Activated T-cell treated with anti-CD3 and anti-CD28 coated beads for 48 hours (primary cell): ENCODE results near the gene CIC.

ENCODE experiments used
- DNase-seq: peaks from one replicate; pipeline ENCODE4 v3.0.0-alpha.2; 2020; ENCODE audit warnings: low read depth

CIC gene

GRCh38 chr19:42288881-42289555 is 20.0 kb downstream of the CIC start:
- no peak for DNase-seq

GRCh38 chr19:42289556-42290041 is 20.5 kb downstream of the CIC start:
- DNase-seq = no peak

GRCh38 chr19:42290136-42290522 is 21.1 kb downstream of the CIC start:
- no peak for DNase-seq

- DNase-seq = peak; percentile 52
Observed at GRCh38 chr19:42290523-42291434, 21.7 kb downstream of the CIC start.

DNA sequence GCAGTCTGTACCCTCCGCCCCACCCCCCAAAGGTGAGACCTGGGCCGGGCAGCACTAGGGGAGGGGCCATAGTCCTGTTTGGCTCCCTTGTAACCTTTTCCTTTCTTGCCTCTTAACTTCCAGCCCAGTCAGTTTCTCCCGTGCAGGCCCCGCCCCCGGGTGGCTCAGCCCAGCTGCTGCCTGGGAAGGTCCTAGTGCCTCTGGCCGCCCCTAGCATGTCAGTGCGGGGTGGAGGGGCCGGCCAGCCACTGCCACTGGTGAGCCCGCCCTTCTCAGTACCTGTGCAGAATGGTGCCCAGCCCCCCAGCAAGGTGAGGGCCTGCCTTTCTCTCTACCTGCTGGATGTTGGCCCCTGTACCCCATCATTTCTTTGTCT is 22.4 kb downstream of the CIC start:
- DNase-seq = no peak

DNA sequence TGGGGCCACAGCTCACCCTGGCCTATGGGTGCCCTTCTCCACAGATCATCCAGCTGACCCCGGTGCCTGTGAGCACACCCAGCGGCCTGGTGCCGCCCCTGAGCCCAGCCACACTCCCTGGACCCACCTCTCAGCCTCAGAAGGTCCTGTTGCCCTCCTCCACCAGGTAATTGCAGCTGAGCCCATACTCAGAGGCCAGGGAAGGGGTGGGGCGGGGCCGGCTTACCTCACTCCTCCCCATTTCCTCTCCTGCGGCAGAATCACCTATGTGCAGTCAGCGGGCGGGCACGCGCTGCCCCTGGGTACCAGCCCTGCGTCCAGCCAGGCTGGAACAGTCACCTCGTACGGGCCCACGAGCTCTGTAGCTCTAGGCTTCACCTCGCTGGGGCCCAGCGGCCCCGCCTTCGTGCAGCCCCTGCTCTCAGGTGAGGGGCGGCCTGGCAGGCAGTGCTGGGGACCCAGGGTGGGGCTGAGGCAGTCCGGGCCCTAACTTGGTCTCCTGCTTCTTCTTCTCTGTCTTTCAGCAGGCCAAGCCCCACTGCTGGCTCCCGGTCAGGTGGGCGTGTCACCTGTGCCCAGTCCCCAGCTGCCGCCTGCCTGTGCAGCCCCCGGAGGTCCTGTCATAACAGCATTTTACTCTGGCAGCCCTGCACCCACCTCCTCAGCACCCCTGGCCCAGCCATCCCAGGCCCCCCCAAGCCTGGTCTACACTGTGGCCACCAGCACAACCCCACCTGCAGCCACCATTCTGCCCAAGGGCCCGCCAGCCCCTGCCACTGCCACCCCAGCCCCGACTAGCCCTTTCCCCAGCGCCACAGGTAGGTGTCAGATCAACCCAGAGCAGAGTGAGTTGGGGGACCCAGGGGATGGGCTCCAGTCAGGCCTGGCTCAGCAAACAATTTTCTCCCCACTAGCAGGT is 23.2 kb downstream of the CIC start:
- no peak for DNase-seq

DNA sequence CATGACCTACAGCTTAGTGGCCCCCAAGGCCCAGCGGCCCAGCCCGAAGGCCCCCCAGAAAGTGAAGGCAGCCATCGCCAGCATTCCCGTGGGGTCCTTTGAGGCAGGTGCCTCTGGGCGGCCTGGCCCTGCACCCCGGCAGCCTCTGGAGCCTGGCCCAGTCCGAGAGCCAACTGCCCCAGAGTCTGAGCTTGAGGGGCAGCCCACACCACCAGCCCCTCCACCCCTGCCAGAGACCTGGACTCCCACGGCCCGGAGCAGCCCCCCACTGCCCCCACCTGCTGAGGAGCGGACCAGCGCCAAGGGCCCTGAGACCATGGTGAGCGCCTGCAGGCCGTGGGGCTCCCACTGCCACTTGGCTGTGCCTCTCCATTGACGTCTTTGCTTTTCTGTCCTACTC is 23.9 kb downstream of the CIC start:
- no peak for DNase-seq

- no peak for DNase-seq
Observed at GRCh38 chr19:42293540-42293939, 24.5 kb downstream of the CIC start.

DNA sequence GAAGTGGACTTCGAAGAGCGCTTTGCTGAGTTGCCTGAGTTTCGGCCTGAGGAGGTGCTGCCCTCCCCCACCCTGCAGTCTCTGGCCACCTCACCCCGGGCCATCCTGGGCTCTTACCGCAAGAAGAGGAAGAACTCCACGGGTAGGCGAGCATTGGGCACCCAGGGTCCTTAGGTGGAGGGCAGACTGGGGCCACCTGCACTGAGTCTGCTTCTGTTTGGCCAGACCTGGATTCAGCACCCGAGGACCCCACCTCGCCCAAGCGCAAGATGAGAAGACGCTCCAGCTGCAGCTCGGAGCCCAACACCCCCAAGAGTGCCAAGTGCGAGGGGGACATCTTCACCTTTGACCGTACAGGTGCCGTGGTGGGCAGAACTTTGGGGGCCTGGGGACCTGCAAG is 24.9 kb downstream of the CIC start:
- no peak for DNase-seq

GRCh38 chr19:42294471-42295137 is 25.6 kb downstream of the CIC start:
- DNase-seq = no peak

DNA sequence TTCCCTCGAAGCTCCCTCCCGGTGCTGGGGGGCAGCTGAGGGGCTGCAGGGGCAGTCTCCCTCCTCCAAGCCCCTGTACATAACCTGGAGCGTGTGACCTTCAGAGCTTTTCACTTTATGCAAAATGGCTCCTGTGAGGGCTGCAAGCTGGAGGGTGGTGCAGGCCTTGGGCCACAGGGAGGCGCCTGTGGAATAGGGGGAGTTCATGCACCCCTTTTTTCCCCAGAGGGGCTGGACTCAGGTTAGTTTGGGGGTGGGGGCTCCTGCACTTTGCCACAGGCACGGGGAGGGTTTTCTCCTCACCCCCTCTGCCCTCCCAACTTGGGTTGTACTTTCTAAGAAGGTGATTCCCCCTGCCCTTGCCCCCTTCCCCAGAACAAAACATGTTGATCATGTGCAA is 26.3 kb downstream of the CIC start:
- DNase-seq = no peak

DNA sequence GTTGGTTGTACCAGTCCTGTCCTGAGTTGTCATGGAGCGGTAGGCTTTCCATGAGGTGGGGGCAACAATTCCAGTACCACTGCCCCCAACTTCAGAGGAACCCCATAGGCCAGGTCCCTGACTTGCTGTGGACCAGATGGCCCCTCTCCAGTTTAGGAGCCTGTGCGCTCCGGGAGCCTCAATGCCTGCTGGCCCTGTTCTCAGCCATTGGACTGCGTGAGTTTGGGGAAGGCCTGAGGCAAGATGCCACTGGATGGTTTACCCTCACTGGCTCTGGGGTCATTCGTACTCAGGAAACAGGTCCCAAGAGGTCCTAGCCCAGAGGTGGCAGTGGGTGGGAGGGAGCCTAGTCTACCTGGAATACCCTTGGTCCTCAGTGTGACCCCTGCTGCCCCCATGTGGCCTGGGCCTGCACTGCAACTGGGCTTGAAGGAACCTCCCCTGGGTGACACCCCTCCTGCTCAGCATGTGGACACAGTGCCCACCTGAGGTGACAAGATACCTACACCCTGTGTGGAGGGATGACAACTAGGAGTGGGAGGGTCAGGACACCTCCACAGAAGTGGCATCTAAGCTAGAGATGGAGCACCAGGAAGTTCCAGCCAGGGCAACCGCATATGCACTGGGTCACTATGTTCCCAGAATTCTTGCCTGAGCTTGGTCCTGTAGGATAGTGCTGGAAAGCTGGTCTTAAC is 26.9 kb downstream of the CIC start:
- DNase-seq = peak; percentile 84

DNA sequence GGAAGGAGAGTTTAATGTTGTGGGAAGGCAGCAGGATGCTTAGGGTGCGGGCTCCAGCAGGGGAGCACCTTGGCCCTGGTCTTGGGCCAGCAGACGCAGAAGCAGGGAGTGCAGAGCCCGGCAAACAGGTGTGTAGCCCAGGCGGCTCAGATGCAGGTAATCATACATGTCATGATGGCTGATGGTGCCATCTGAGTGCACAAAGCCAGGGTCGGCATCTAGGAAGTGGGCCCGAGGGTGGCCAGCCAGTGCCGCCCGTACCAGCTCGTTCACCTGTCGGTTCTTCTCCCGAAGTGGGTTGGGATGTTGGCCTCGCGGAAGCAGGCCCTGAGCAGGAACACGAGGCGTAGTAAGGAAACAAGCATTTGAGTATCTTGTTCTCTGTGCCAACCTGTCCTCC is 28.0 kb downstream of the CIC start:
- DNase-seq = no peak

GRCh38 chr19:42301646-42302203 is 32.7 kb downstream of the CIC start, which contains the start of gene PRR19:
TSS of gene PRR19 (plus strand) at chr19:42302132. CDS start at chr19:42309585, 7,453 bp downstream.
- DNase-seq = no peak

DNA sequence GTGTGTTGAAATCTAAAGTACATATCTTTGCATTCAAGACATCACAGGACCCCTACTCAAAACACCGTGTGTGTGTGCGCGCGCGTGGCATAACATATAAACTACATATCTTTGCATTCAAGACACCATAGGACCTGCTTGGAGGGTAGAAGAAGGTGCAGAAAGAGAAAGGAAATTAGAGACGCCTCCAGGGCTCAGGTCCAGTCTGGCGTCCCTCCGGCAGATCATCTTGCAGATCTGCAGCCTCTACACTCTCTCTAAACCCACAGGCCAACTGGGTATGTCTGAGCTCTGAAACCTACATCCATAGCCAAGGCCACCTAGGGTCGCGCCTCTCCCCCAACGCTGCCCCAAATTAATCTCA is 34.0 kb downstream of the CIC start:
- DNase-seq = no peak

- DNase-seq = no peak
Observed at GRCh38 chr19:42303876-42304275, 34.8 kb downstream of the CIC start.

- no peak for DNase-seq
Observed at GRCh38 chr19:42306646-42307045, 37.6 kb downstream of the CIC start.

DNA sequence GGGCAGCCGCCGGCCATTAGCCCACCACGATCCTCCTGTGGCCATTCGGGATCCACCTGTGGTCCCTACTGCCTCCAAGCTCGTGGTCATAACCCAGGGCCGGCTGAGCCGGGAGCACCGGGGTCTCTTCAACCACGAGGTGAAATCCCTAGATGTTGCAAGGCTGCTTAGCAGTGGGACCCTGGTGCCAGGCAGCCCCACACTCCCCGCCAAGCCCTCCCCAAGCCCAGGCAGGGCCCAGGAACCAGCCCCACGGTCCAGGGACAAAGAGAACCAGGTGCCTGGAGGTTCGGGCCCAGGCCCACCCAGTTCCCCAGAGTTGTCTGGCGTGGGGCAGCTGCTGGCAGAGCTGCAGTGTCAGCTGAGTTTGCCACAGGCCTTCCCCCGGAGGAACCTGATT is 40.6 kb downstream of the CIC start:
- no peak for DNase-seq

GRCh38 chr19:42311657-42312056 is 42.6 kb downstream of the CIC start:
- no peak for DNase-seq

- DNase-seq = no peak
Observed at GRCh38 chr19:42312370-42312769, 43.3 kb downstream of the CIC start.
